Upper lobe of left lung (tissue), 6 donors: ENCODE results near the gene CPNE4. TPM values are rescaled to one million over a fixed set of nuclear protein-coding genes. Genes with fewer than 3 reads are reported as not detected.

Source experiments
- ATAC-seq, 2 donors: fragments of 200-7000 bp; cut with Tn5 transposase; one replicate each; pipeline ENCODE4 v1.9.1; 2022; ENCODE audit warnings: mild to moderate bottlenecking in 2 of 2, moderate library complexity in 2 of 2; ENCODE audit not compliant: low FRiP score in 2 of 2
- DNase-seq, 2 donors: peaks; one replicate each; pipeline ENCODE4 v3.0.0-alpha.2; 2019 to 2020
- H3K27ac ChIP-seq, 4 donors: fragments of 200-600 bp; sonication (generic); one replicate each; pipeline ENCODE4 v1.5.1; 2016 to 2019
- H3K27me3 ChIP-seq, 4 donors: fragments of 200-600 bp; sonication (generic); one replicate each; pipeline ENCODE4 v1.5.1; 2017 to 2019
- H3K36me3 ChIP-seq, 4 donors: fragments of 200-600 bp; sonication (generic); one replicate each; pipeline ENCODE4 v1.5.1; 2016 to 2019
- H3K4me1 ChIP-seq, 4 donors: fragments of 200-600 bp; sonication (generic); one replicate each; pipeline ENCODE4 v1.5.1; 2018 to 2019
- H3K4me3 ChIP-seq, 4 donors: fragments of 200-600 bp; sonication (generic); one replicate each; pipeline ENCODE4 v1.5.1; 2017 to 2019; ENCODE audit warnings: mild to moderate bottlenecking in 2 of 4, moderate library complexity in 1 of 4
- H3K9me3 ChIP-seq, 4 donors: fragments of 200-600 bp; sonication (generic); one replicate each; pipeline ENCODE4 v1.5.1; 2018 to 2019
- EP300 ChIP-seq, 4 donors: sonication (generic); formaldehyde crosslinking; IDR thresholded peaks; one replicate each; pipeline ENCODE4 v1.5.1; 2017; ENCODE audit warnings: antibody characterized with exemption in 4 of 4, control low read depth in 2 of 4
- POLR2A ChIP-seq, 4 donors: fragments of 450-650 bp; IDR thresholded peaks; one replicate each; pipeline ENCODE4 v1.5.1; 2016 to 2017; ENCODE audit warnings: antibody characterized with exemption in 4 of 4, mild to moderate bottlenecking in 2 of 4
- POLR2AphosphoS5 ChIP-seq, 2 donors: sonication (generic); formaldehyde crosslinking; IDR thresholded peaks; one replicate each; pipeline ENCODE4 v1.5.1; 2017; ENCODE audit warnings: antibody characterized with exemption in 2 of 2
- WGBS, 2 donors: methylation state at CpG; one replicate each; pipeline ENCODE4 v1.1.5; 2017 to 2018; 5-methylcytosine and 5-hydroxymethylcytosine counted together
- total RNA-seq, 6 donors: library from RNA; depleted of rRNA in 4 of 6; stranded (reverse); fragments of >200 nt in 4 of 6; gene quantifications; one replicate each; pipeline versions ENCODE4 v1.1.0 to v1.2.1, GENCODE V29; 2016 to 2021
- TF ChIP-seq, protein P1 (sequence below), 6 experiments: fragments of 450-650 bp in 4 of 6; fragments of 200-600 bp in 2 of 6; sonication (generic) in 2 of 6; IDR thresholded peaks; one replicate each; pipeline ENCODE4 v1.5.1; 2016 to 2019; ENCODE audit warnings: antibody characterized with exemption in 6 of 6
- donor health status: DM: no; HTN: no; CAD: no; lungs with moderate emphysema.
- donor health status: DM: no; HTN: yes; CAD: no; lungs with severe emphysema.

CPNE4 gene
- total RNA-seq, 6 donors from 2014 or later = 0.34 to 2.1 (median 0.47) TPM; not detected in 3

DNA sequence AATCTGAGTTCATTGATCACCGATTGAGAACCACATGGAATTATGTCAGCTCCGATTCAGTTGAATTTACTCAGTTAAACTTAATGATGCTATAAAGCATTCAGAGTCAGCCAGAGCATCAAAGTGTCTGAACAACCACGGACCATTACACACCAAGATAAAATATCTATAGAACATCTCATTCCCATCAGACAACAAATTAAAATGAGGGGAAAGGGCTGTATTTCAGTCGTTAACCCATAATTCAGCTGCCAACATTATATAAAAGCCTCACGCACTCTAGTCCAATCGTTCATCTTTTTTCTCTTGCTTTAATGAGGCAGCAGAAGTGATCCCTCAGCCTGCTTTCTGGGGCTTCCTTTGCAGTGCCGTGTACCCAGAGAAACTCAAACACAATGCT is 11.9 kb downstream of the CPNE4 start:
- H3K36me3 ChIP-seq = no peaks in the 10 kb centered on the region
- DNase-seq = no peak
- no peaks in the 10 kb centered on the region for H3K9me3 ChIP-seq
- H3K27me3 ChIP-seq = no peaks in the 10 kb centered on the region
- WGBS, 2 donors = 81% methylated on average over 7 of the region's 7 CpGs
- H3K4me3 ChIP-seq = no peak overlapping the region
- no peak for TF ChIP-seq EP300 (IDR thresholded peaks at IDR 0.05)
- no peak for TF ChIP-seq POLR2AphosphoS5 (IDR thresholded peaks at IDR 0.05)
- no peak for TF ChIP-seq POLR2A (IDR thresholded peaks at IDR 0.05)
- TF ChIP-seq, protein P1, sequence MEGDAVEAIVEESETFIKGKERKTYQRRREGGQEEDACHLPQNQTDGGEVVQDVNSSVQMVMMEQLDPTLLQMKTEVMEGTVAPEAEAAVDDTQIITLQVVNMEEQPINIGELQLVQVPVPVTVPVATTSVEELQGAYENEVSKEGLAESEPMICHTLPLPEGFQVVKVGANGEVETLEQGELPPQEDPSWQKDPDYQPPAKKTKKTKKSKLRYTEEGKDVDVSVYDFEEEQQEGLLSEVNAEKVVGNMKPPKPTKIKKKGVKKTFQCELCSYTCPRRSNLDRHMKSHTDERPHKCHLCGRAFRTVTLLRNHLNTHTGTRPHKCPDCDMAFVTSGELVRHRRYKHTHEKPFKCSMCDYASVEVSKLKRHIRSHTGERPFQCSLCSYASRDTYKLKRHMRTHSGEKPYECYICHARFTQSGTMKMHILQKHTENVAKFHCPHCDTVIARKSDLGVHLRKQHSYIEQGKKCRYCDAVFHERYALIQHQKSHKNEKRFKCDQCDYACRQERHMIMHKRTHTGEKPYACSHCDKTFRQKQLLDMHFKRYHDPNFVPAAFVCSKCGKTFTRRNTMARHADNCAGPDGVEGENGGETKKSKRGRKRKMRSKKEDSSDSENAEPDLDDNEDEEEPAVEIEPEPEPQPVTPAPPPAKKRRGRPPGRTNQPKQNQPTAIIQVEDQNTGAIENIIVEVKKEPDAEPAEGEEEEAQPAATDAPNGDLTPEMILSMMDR (IDR thresholded peaks at IDR 0.05) = no peak
- no peak overlapping the region for H3K27ac ChIP-seq
- no peak for ATAC-seq
- peaks cover 0 to 4% (median 0%) of the 10 kb centered on the region in 4 donors for H3K4me1 ChIP-seq

DNA sequence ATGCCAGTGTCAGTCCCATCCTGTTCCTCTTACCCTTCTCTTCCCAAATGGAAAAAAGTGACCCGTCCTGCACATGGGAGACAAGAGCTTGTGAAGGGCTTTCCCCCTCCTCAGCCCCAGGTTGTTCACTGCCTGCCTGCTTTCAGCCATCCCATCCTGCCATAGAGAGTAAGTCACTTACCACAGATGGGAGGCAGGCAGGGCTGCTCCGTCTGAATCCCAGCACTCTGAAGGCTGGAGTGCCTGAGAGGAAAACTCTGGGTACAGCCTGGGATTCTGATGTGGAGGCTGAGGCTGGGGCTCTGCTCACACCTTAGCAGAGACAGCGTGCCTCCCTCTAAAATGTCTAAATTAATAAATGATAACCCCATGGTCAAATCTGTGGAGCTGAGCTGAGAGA is 14.8 kb downstream of the CPNE4 start:
- H3K4me1 ChIP-seq = no peaks in the 10 kb centered on the region
- H3K27ac ChIP-seq = no peak overlapping the region
- ATAC-seq (no peak), DNase-seq (no peak)
- TF ChIP-seq, protein P1 (IDR thresholded peaks at IDR 0.05) = no peak
- TF ChIP-seq POLR2AphosphoS5 (IDR thresholded peaks at IDR 0.05) (no peak), EP300 (IDR thresholded peaks at IDR 0.05) (no peak), POLR2A (IDR thresholded peaks at IDR 0.05) (no peak)
- no peaks in the 10 kb centered on the region for H3K36me3 ChIP-seq
- 0 to 38% methylated on average over 1 to 3 of the region's 3 CpGs for WGBS, 2 donors
- no peaks in the 10 kb centered on the region for H3K27me3 ChIP-seq
- no peak overlapping the region for H3K4me3 ChIP-seq
- H3K9me3 ChIP-seq = no peaks in the 10 kb centered on the region

DNA sequence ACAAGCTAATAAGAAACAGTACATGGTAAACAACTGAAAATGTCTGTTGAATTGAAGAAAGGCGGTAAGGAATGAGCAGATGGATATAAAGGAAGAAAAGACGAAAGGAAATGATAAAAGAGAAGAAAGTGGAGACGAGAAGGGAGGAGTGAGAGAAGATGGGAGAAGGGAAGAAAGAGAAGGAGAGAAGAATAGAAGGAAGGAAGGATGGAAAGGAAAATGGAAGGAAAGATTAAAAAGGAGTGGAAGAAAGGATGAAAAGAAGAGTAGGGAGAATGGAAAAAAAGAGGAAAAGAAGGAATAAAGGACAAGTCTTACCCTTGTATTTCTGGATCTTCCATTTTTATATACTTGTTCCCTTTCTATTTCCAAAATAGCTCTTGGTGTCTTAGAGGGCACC is 17.7 kb downstream of the CPNE4 start:
- Histone ChIP-seq H3K4me1 (no peaks in the 10 kb centered on the region), H3K9me3 (no peaks in the 10 kb centered on the region), H3K27me3 (no peaks in the 10 kb centered on the region), H3K27ac (no peak overlapping the region), H3K36me3 (no peaks in the 10 kb centered on the region), H3K4me3 (no peak overlapping the region)
- TF ChIP-seq, protein P1 (IDR thresholded peaks at IDR 0.05) = no peak
- TF ChIP-seq POLR2A (IDR thresholded peaks at IDR 0.05) = no peak
- TF ChIP-seq POLR2AphosphoS5 (IDR thresholded peaks at IDR 0.05) = no peak
- TF ChIP-seq EP300 (IDR thresholded peaks at IDR 0.05) = no peak
- DNase-seq = no peak
- no peak for ATAC-seq
- 88 to 90% methylated on average over 3 of the region's 3 CpGs for WGBS, 2 donors

DNA sequence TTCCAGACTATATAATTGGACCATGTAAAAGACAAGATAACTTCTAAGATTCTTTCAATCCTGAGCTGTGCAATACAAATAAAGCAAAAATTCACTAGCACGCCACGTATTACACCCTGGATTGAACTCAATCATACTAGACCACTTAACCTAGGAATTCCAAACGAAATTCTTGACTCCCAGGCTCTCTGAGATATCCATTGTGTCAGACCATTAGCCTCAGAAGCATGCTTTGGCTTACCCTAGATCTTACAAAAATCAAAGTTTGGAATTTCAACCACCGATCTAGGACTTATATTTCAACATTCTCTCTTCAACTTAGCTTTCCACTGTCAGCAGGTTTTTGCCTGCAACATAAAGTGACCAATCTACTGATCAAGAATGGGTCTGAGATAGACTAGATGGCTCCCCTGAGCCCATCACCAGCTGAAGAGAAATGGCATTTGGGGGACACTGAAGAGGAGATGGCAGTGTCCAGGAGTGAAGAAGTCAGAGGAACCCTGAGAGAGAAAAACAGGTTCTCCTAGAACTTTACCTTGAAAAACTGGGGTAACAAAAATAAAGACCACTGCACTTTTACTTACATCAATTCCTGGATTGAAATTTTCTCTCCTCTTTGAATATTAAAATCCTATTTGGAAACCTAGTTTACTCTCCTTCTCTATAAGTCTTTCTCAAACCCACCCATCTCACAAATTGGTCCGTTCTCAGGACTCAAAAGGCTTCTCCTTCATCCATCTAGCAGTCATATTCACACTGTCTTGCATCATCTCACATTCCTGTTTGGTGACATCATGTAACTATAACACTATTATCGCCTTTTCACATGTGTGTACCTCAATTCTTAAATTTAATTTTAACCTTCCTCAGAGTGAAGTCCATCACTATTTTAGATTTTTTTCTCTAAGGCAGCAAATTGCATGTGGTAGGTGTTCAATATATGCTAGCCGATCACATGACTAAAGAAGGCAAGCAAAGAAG is 18.5 kb downstream of the CPNE4 start:
- TF ChIP-seq POLR2A (IDR thresholded peaks at IDR 0.05) (no peak), POLR2AphosphoS5 (IDR thresholded peaks at IDR 0.05) (no peak), EP300 (IDR thresholded peaks at IDR 0.05) (no peak)
- TF ChIP-seq, protein P1 (IDR thresholded peaks at IDR 0.05) = no peak
- Histone ChIP-seq H3K27ac (no peak overlapping the region), H3K4me1 (no peaks in the 10 kb centered on the region), H3K9me3 (no peaks in the 10 kb centered on the region), H3K4me3 (no peak overlapping the region), H3K27me3 (no peaks in the 10 kb centered on the region), H3K36me3 (no peaks in the 10 kb centered on the region)
- DNase-seq (no peak), ATAC-seq (no peak)
- 67% methylated on average over 7 of the region's 7 CpGs for WGBS, 2 donors
